ENCODE measurements around the gene VPS13D.

VPS13D gene

GRCh38 chr1:12341667-12342066 lies 111.8 kb downstream of the VPS13D start:
- in situ Hi-C loops (cut with MboI; ENCODE audit: low sequenced_read_pairs, unreplicated experiment), result no loop called here
- no peak for DNase-seq (ENCODE audit: low spot score)
- no peak for TF ChIP-seq CTCF (IDR thresholded peaks at IDR 0.05; ENCODE audit: borderline replicate concordance, control extremely low read depth, extremely low read depth, insufficient read depth, missing control alignments)

- TF ChIP-seq CTCF (IDR thresholded peaks at IDR 0.05; ENCODE audit: borderline replicate concordance, control extremely low read depth, extremely low read depth, insufficient read depth, missing control alignments), result no peak
- in situ Hi-C loops (cut with MboI; ENCODE audit: low sequenced_read_pairs, unreplicated experiment), result no loop called here
- DNase-seq (ENCODE audit: low spot score), result no peak
Measured at GRCh38 chr1:12342401-12343003, 112.7 kb downstream of the VPS13D start.

DNA sequence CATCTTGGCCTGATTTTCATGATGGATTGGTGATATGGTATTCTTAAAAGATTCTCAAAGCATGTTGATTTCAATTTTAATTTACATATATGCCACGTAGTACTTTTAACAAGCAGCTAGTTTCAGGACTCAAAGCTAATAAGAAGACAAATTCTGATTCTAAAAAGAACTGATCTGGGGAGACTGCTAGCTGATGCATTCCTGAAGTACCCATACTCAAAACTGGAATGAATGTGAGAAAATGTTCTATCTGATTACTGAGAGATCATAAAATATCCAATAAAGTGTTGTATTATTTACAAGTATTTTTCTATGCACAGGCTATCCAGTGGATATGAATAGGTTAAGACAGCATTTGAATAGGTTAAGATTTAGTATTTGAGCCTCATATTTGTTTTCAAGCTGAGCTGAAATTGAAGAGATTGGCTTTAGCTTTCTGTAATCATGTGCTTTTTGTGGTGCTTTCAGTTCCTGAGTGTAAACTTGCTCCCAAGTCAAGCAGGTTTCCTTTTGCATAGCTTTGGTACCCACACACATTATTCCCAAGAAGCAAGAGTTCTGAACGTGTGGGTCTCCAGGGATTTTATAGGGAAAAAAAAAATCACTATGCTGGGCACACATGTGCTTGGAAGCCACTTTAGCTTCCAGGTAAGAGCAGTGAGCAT lies 114.1 kb downstream of the VPS13D start:
- in situ Hi-C loops (cut with MboI; ENCODE audit: low sequenced_read_pairs, unreplicated experiment), result no loop called here
- no peak for TF ChIP-seq CTCF (IDR thresholded peaks at IDR 0.05; ENCODE audit: borderline replicate concordance, control extremely low read depth, extremely low read depth, insufficient read depth, missing control alignments)
- DNase-seq (ENCODE audit: low spot score), result no peak

DNA sequence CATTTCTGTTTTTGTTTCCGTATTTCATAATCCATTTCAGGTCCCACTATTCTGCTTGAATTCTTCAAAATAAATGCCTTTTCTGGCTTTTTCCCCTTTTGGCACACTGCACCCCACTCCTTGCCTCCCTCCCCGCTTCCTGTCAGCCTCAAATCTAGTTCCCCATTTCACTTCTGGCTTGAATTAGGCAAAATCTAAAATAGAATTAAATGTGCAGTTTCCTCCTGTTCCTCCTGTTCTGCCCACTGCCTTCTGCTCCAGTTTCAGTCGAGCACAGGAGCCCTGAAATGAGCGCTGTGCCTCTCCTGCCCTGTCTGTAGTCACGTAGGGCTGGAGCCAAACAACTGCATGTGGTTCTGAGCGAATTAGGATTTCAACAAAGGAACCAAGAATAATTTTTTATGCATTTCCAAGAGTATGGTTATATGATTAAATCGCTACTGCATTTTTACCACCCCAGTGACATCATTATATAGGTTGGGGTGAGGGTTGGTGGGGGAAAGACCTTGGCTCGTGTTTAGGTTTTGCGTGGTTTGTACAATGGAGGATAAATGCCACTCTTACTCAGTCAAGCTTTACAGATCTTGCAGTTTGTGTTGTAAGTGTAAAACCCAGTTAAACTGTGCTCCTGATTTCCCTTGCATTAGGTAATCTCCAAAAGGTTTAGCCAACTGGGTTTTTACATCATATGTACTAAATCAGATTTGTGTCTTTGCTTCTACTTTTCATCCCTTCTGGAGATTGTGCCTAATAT lies 114.9 kb downstream of the VPS13D start:
- DNase-seq (ENCODE audit: low spot score), result no peak
- in situ Hi-C loops (cut with MboI; ENCODE audit: low sequenced_read_pairs, unreplicated experiment), result no loop called here
- TF ChIP-seq CTCF (IDR thresholded peaks at IDR 0.05; ENCODE audit: borderline replicate concordance, control extremely low read depth, extremely low read depth, insufficient read depth, missing control alignments), result no peak

GRCh38 chr1:12345350-12346217 lies 115.8 kb downstream of the VPS13D start:
- no peak for TF ChIP-seq CTCF (IDR thresholded peaks at IDR 0.05; ENCODE audit: borderline replicate concordance, control extremely low read depth, extremely low read depth, insufficient read depth, missing control alignments)
- in situ Hi-C loops (cut with MboI; ENCODE audit: low sequenced_read_pairs, unreplicated experiment), result no loop called here
- no peak for DNase-seq (ENCODE audit: low spot score)

Measured in GM13976 (cell line).